Activated T-cell treated with anti-CD3 and anti-CD28 coated beads, Interleukin-2, amount 50 U/mL, for 1 hour (primary cell): Measurements from ENCODE around the gene EYA3.

Experiments
- DNase-seq: peaks from one replicate; pipeline ENCODE4 v3.0.0-alpha.2; 2020

Gene EYA3

GRCh38 chr1:27967106-27967883 is 121.1 kb downstream of the EYA3 start:
- DNase-seq: no peak

GRCh38 chr1:27966402-27967105 is 121.9 kb downstream of the EYA3 start:
- no peak for DNase-seq

- no peak for DNase-seq
Observed at GRCh38 chr1:27963393-27963792, 125.0 kb downstream of the EYA3 start.

DNA sequence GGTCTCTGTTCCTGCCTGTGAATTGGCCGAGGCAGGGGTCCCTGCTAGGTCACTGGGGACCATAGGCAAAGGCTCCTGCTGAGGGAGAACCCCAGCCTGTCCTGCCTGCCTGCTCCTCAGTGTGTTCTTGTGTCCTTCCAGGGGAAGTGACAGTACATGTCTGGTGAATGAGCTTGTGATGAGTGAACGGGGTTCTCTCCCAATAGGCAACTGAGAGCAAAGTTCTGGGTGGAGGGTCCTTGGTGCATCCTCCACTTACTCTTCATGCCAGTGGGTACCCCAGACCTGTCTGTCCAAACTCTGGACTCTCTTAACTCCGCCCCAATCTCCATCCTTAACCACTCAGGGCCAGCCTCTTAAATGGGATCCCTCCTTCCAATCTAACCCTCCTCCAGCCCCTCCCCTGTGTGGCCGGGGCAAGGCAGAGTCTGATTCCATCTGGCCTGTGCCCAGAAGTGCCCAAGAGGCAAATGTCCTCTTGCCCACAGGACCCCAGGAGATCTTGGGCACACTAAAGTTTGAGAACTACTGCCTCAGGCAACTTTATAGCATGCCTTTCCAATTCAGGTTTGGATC is 126.7 kb downstream of the EYA3 start:
- no peak for DNase-seq

- DNase-seq: no peak
Observed at GRCh38 chr1:27960762-27961645, 127.4 kb downstream of the EYA3 start.

- DNase-seq: peak; percentile 89
Observed at GRCh38 chr1:27959792-27960603, 128.4 kb downstream of the EYA3 start, which contains the start of gene XKR8. Gene XKR8 (plus strand): TSS chr1:27959973. CDS start chr1:27960070, 97 bp downstream.

GRCh38 chr1:27958513-27958912 is 129.9 kb downstream of the EYA3 start:
- DNase-seq: no peak

GRCh38 chr1:27957655-27958054 is 130.8 kb downstream of the EYA3 start:
- DNase-seq: no peak

DNA sequence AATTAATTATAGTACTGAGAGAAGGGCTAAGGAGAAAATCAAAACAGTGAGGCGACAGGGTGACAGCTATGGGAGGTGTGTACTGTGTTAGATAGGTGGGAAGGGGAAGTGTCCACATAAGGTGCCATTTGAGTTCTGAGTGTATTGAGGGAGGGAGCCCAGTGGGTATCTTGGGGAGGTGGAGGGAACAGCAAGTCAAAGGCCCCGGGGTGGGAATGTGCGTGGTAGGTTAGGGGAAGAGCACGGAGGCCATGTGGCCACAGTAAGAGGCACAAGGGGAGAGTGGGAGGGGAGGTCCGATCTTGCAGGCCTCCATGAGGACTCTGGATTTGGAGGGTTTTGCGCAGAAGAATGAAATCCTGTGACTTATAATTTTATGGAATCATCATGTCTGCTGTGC is 131.6 kb downstream of the EYA3 start:
- DNase-seq: no peak

- DNase-seq: no peak
Observed at GRCh38 chr1:27955076-27955475, 133.3 kb downstream of the EYA3 start.

- DNase-seq: no peak
Observed at GRCh38 chr1:27954186-27954585, 134.2 kb downstream of the EYA3 start.

DNA sequence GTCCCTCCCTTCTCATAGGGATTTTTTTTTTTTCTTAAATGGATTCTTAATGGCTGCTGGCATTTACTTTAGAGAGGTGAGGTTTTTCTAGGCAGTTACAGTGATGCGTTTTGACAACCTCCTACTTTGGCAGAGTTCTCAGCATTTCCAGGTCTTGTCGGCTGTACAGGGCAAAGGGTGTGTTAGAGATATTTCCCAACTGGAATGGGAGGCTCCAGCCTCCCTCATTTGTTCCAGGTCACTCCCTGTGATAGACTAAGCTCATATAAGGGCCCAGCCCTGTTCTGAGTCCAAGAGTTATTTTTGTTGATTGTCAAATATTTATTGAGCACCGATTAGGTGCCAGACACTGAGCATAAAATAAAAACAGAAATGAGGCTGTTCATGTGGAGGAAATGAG is 136.3 kb downstream of the EYA3 start:
- DNase-seq: no peak

- no peak for DNase-seq
Observed at GRCh38 chr1:27951396-27951795, 137.0 kb downstream of the EYA3 start.

GRCh38 chr1:27949027-27949426 is 139.4 kb downstream of the EYA3 start:
- DNase-seq: no peak

GRCh38 chr1:27945020-27945419 is 143.4 kb downstream of the EYA3 start:
- DNase-seq: no peak

DNA sequence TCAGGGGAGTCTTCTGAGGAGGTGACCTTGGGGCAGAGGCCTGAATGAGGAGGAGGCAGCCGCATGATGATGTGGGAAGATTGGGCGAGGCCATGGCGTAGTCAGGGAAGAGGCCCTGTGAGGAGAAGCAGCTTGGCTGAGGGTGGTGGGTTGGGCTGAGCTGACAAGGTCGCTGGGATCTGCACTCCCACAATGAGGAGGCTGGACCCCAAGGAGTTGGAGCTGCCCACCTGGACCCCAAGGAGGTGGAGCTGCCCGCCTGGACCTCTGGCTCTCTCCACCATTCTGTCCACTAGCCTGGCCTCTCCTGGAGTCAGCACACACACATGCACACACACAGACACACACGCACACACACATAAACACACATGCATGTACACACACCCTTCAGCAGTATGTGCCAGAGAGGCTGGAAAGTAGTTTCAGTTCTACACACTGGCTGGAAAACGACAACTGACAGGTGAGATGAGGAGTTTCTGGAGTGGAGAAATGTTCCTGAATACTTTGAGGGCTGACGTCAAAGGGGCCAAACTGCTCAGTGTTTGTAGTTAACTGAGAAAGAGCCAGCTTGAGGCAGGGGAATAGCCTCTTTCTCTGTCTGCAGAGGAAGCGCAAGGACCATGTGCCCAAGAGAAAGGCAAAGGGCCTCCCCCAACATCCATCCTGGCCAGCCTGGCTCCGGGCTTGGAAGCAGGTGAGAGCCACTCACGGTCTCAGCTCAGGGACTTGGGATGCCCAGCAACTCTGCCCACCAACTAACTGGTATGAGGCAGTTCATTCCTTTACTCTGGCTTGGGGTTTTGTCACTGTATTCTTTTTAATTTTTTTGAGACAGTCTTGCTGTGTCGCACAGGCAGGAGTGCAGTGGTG is 146.5 kb downstream of the EYA3 start:
- no peak for DNase-seq

DNA sequence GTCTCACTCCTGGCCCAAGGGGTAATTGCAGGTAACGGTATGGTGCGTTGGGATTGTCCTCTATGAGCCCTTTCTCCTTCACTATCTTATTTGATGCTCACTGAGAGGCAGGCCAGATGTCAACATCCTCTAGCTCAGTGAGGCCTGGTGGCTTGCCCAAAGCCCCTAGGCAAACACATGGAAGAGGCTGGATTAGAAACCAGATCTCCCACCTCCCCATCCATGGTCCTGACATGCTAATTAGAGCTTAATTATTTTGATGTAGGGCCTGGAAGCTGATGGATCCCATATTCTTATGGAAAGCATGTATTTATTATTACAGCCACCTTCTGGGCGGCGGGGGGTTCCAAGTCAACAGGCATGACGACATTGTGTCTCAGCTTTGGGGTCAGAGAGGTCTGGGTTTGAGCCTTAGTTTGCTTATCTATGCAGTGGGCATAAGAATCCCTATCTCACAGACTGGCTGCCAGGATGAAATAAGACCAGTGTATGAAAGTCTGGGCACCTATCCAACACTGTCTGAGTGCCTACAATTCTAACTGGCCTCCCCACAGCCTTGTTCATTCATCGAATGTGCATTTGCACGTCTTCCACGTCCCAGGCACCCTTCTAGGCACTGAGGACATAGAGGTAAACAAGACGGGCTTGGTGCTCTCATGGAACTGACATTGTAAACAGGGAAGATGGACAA is 147.4 kb downstream of the EYA3 start:
- no peak for DNase-seq

DNA sequence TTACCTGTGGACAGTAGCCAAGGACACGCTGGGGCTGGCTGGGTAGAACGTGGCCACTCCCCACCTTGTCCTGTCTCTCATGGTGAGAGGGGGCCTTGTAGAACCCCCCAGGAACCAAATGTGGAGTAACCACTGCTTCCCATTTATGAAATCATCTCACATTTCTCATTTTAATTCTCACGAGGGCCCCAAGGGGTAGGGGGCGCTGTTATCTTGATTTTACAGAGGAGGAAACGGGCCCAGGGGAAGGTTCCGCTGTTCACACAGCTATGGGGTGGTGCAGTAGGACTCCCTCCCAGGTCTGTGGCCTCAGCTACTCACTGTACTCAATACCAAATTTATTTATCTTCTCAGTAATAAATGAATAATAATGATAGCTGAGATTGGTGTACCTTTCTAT is 148.1 kb downstream of the EYA3 start:
- DNase-seq: peak; percentile 69

GRCh38 chr1:27938488-27938887 is 149.9 kb downstream of the EYA3 start:
- no peak for DNase-seq

DNA sequence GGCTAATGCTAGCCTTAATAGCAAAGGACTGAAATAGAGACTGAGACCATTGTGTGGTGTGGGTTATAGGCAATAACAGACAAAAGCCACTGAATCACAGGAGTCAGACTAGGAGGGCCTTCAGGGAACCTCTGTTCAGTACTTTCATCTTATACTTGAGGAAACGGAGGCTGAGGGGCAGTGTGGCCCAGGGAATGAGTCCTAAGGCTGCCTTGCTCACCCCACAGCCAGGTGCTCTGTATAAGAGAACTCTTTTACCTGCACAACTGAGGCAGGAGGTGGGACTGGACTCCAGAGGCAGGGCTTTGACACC is 150.9 kb downstream of the EYA3 start:
- DNase-seq: no peak

DNA sequence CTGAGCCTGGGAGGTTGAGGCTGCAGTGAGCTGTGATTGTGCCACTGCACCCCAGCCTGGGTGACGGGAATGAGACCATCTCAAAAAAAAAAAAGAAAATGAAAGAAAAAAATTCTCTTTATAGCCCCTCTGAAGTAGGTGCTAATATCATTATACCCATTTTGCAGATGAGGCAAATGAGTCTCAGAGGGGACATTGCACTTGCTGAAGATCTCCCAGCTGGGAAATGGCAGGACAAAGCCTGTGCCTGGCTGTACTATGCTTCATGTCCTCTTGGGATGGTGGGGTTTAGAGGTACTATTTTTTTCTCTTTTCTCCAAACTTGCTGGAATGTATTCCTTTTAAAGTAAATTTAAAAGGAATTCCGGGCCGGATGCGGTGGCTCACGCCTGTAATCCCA is 152.0 kb downstream of the EYA3 start:
- no peak for DNase-seq
